LNCAP (cell line): ENCODE measurements around the gene TTLL3.

Experiments
- TF ChIP-seq, protein P1 (sequence below): fragments of 450-650 bp; IDR thresholded peaks from 2 replicates; pipeline ENCODE4 v1.5.1; 2017; ENCODE audit warnings: mild to moderate bottlenecking

Gene TTLL3

DNA sequence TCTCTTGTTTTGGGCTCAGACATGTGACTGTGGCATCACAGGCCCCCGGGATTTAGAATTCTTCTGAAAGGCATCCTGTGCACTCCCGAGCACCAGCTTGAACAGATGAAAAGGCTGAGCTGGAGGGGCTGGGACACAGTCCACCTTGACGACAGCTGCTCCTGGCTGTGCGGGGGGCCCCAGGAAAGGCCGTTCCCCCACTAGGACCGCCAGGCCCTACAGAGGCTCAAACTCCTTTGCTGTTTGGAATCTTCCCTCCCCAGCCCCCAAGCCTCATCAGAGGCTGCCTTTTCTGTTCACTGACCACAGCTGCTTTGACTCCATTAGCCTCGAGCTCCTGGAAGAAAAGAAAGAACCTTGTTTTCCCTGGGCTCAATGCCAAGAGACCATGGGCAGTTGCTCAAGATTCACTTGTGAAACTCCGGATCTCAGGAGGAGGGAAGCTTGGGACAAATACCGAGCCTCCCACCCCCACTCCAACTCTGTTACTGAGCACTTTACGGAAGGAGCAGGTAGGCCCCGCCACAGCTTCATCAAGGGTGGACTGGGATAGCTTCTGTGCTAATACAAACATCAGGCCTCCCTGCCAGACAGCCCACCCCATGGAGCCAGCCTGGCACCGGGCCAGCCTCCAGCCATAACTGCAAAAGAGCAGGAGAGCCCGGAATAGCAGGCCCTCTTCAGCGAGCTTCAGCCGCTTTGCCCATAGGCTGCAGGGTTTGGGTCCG lies 54.3 kb downstream of the TTLL3 start:
- TF ChIP-seq, protein P1, sequence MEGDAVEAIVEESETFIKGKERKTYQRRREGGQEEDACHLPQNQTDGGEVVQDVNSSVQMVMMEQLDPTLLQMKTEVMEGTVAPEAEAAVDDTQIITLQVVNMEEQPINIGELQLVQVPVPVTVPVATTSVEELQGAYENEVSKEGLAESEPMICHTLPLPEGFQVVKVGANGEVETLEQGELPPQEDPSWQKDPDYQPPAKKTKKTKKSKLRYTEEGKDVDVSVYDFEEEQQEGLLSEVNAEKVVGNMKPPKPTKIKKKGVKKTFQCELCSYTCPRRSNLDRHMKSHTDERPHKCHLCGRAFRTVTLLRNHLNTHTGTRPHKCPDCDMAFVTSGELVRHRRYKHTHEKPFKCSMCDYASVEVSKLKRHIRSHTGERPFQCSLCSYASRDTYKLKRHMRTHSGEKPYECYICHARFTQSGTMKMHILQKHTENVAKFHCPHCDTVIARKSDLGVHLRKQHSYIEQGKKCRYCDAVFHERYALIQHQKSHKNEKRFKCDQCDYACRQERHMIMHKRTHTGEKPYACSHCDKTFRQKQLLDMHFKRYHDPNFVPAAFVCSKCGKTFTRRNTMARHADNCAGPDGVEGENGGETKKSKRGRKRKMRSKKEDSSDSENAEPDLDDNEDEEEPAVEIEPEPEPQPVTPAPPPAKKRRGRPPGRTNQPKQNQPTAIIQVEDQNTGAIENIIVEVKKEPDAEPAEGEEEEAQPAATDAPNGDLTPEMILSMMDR: no peak

DNA sequence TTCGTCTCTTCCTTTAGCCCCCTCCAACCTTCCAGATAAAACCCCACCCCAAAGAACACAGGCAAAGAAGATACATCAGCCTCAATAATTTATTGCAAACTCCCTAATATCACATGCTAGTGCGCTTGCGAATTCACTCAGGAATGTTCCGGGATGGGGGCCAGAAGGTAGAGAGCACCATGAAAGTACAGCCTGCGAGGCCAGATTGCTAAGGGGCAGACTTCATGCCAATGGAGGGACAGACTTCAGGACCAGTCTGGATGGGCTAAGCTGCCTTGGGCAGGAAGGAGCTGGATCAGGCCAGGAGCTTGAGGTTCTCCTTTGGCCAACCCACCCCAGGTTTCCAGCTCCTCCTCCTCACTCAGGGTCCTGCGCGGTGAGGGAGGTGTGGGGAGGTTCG lies 56.6 kb downstream of the TTLL3 start:
- TF ChIP-seq, protein P1: no peak

DNA sequence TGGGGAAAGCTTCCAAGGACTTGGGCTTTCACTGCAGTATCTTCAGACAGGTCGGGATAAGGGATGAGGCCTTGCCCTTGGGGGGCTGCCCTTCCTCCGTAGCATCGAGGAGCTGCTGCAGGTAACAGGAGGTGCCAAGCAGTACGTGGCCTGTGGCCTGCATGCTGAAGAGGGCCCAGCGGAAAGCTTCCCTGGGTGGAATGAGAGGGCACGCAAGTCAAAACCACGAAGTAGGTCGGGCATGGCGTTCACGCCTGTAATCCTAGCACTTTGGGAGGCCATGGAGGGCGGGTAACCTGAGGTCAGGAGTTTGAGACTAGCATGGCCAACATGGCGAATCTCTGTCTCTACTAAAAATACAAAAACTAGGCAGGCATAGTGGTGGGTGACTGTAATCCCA lies 57.0 kb downstream of the TTLL3 start:
- TF ChIP-seq, protein P1: no peak

DNA sequence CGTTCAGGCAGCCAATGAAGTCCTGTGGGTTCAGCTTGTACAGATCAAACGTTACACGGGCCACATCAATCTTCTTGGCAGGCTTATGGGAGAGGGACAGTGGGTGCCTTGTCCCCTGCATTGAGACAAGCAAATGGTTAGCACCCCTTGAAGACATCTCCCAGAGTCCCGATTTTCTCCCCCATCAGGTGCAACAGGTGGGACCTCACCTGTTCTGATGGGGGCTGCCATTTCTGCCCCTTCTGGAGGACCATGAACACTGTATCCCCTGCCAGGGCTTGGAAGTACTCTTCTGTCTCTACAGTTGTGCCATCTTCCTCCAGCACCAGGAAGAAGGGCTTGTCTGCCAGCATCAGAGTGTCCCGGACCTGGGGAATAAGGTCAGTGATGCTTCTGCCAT lies 59.9 kb downstream of the TTLL3 start:
- TF ChIP-seq, protein P1: no peak

DNA sequence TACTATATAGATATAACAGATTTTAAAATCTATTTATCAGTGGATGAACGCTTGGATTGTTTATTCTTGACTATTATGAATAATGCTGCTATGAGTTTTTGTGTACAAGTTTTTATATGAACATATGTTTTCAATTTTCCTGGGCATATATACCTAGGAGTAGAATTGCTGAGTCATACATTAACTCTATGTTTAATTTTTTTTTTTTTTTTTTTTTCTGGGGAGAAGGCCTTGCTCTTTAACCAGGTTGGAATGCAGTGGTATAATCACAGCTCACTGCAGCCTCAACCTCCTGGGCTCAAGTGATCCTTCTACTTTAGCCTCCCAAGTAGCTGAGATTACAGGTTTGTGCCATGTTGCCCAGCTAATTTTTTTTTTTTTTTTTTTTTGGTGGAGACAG lies 60.9 kb downstream of the TTLL3 start:
- TF ChIP-seq, protein P1: no peak

- TF ChIP-seq, protein P1: no peak
Measured at GRCh38 chr3:9875448-9875847, 65.4 kb downstream of the TTLL3 start.

- TF ChIP-seq, protein P1: no peak
Measured at GRCh38 chr3:9876991-9877390, 66.9 kb downstream of the TTLL3 start.

GRCh38 chr3:9878700-9879099 lies 68.6 kb downstream of the TTLL3 start:
- TF ChIP-seq, protein P1: no peak
